GM18502 (cell line): Measurements from ENCODE around the gene OR2T12.
"Not testable (repeated sequence)": the region's sequence is repeated elsewhere in the genome, so short reads cannot be mapped to it uniquely, and the experiment has no call there.

ENCODE experiments used
- ATAC-seq: cut with Tn5 transposase; IDR thresholded peaks from one replicate; pipeline ENCODE4 v1.9.1; 2021; ENCODE audit warnings: mild to moderate bottlenecking; ENCODE audit not compliant: unreplicated experiment, poor library complexity

Gene OR2T12, protein sequence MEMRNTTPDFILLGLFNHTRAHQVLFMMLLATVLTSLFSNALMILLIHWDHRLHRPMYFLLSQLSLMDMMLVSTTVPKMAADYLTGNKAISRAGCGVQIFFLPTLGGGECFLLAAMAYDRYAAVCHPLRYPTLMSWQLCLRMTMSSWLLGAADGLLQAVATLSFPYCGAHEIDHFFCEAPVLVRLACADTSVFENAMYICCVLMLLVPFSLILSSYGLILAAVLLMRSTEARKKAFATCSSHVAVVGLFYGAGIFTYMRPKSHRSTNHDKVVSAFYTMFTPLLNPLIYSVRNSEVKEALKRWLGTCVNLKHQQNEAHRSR

DNA sequence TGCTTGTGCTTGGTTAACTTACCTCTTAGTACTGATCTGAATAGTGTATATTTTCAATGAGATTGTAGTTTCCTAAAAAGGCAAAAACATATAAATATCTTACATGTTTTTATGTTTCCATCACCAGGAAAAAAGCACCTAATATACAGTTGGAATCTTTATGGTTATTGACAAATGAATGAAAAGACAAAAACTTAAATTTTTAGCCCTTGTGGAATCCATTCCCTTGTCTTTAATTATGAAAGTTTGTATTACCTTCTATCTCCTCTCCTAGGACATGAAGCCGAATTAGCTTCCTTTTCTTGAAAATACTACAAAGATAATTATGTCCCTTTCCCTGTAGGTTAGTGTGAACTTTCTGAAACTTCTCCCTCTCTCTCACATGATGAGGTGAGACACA is at the start of gene OR2T12:
Gene OR2T12 (minus strand): TSS at position 101 of the 400 bp plus-strand sequence. CDS start 7,846 bp downstream, outside the sequence.
- ATAC-seq, result no peak

DNA sequence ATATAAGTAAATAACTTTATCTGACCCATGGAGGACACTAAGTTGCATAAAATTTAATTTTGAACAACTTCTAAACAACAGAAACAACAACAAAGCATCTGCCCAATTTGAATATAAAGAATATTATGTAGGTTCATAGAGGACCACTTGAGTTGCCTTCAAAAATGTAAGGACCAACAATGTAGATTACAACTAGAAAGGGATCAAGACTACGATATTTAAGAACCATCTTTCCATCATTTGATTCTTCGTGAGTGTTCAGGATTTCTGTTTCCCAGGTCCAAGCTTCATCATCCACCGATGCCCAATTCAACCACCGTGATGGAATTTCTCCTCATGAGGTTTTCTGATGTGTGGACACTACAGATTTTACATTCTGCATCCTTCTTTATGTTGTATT is 45.3 kb upstream of the OR2T12 start, which contains the start of gene OR14C36:
Gene OR14C36 (plus strand): TSS at position 301 of the 400 bp plus-strand sequence. CDS start 0 bp downstream, at position 301.
- no peak for ATAC-seq

DNA sequence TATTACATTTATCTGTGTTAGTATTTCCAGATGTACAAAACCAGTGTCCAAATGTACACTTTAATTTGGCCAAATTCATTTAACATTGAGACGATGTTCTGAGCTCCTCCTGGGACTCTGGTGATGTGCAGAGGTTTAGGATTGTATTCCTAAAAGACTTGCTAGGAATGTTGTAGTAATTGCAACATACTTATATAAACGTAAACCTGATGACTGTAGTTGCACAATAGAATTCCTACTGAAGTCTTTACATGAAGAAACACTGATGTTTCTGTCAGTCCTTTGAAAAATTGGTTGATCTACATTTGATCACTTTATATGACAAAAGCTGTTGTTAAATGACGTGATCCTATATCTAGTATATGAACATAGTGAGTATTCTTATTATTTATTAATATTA is 40.2 kb upstream of the OR2T12 start:
- no peak for ATAC-seq

DNA sequence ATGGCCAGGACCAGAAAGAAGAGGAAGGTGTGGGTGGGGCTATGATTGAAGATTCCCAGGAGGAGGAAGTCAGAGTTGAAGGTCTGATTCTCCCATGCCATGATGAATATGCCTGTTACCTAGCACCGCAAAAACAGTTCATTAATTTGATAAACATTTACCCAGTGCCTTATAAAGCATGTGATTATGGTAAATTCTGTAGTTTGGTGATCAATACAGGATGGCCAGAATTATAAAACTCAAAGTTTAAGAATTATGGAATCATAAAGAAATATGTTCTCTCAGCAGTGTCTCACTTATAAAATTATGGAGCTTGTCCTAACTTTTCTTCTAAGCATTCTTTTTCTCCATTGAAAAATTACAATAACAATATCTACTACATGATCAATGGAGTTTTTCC is 21.2 kb upstream of the OR2T12 start, which contains the start of gene OR2M7:
Gene OR2M7 (minus strand): TSS at position 101 of the 400 bp plus-strand sequence. CDS start 0 bp downstream, at position 101.
- no peak for ATAC-seq

DNA sequence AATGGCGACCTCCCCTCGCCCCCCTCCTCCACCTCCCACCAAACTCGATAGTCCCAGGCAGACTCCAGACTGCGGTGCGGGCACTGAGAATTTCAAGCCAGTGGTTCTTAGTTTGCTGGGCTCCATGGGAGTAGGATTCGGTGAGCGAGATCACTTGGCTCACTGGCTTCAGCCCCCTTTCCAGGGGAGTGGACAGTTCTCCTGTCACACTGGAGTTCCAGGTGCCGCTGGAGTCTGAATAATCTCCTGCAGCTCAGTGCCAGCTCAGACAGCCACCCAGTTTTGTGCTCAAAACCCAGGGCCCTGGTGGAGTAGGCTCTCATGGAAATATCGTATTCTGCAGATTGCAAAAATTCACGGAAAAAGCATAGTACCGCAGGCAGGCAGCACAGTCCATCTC is 13.6 kb upstream of the OR2T12 start:
- ATAC-seq, result no peak

DNA sequence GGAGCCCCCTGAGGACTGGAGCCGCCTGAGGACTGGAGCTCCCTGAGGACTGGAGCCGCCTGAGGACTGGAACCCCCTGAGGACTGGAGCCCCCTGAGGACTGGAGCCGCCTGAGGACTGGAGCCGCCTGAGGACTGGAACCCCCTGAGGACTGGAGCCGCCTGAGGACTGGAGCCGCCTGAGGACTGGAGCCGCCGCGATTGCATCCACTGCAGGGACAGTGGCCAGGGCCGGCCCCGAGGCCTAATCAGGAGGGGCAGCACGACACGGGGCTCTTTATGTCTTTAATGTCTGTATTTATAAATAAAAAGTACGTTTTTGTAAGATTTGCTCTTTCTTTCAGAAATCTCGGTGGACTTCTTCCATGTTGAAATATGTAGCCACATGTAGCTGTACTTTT is 3.5 kb upstream of the OR2T12 start:
- ATAC-seq, result not testable (repeated sequence)

DNA sequence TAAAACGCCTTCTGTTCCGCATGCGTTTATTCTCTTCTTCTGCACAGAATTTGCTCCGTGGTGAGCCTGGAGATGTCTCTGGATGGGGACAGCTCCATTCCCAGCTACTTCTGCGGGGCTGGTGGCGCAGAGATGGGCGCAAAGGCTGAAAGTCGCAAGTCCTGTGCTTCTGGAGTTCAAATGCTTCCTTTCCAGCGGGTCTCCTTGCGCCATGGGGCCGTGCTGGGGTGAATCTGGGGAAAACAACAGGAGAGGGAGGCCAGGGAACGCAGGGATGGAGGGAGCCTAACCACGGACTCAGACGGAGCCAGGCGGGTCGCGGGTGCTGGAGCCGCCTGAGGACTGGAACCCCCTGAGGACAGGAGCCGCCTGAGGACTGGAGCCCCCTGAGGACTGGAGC is 2.9 kb upstream of the OR2T12 start:
- no peak for ATAC-seq

DNA sequence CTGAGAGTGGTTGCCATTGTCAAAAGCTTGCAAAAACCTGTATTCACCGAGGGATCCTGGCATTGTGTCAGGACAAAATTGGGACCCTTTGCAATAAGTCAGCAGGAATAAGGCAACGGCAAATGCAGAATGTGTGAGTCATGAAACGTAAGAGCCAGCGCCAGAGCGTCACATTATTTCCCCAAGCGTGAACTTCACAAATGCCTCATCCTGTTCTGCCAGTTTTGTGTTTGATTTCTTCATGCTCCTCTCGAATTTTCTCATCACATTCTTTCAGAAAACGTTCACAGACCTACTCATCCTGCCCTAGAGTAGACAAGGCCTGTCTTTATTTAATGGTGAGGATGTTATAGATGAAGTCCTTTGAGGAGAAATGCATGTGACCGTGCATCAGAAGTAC is 2.4 kb upstream of the OR2T12 start:
- not testable (repeated sequence) for ATAC-seq

DNA sequence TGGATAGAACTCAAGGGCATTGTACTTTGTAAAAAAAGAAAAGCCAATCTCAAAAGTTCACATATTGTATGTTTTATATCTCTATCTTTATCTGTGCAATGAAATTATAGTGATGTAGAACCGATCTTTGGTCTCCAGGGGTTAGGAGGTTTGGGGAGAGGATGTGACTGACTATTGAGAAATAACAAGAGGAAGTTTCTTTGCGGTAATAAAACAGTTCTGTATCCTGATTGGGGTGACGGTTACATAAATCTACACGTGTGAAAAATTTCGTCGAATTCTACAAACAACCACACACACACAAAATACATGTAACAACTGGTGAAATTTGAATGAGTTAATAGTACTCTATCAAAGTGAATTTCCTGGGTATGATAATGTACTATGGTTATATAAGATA is 14.8 kb downstream of the OR2T12 start:
- no peak for ATAC-seq

DNA sequence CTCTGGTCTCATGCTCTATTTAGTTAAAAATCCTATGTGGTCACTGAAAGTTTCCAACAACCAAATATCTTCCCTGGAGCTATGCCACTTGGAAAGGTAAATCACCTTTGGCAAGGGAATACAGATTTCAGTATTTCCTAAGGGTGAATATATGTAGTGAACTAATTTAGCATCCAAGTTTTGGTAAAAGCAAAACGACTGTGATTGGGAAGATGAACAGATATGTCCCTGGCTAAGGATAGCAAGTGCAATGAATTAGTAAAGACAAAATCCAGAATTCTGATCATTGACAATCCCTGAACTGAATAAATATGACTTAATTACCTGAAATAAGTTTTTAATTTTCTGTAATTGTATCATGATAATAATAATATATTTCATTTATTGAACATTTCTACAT is 25.3 kb downstream of the OR2T12 start, which contains the start of gene OR2T33:
Gene OR2T33 (minus strand): TSS at position 101 of the 400 bp plus-strand sequence. CDS start 4,162 bp downstream, outside the sequence.
- ATAC-seq, result no peak

DNA sequence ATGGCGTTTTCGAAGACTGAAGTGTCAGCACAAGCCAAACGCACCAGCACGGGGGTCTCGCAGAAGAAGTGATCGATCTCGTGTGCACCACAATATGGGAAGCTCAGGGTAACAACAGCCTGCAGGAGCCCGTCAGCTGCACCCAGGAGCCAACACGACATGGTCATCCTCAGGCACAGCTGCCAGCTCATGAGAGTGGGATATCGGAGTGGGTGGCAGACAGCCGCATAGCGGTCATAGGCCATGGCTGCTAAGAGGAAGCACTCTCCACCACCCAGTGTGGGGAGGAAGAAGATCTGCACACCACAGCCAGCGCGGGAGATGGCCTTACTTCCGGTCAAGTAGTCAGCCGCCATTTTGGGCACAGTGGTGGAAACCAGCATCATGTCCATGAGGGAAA is 30.0 kb downstream of the OR2T12 start:
- not testable (repeated sequence) for ATAC-seq

DNA sequence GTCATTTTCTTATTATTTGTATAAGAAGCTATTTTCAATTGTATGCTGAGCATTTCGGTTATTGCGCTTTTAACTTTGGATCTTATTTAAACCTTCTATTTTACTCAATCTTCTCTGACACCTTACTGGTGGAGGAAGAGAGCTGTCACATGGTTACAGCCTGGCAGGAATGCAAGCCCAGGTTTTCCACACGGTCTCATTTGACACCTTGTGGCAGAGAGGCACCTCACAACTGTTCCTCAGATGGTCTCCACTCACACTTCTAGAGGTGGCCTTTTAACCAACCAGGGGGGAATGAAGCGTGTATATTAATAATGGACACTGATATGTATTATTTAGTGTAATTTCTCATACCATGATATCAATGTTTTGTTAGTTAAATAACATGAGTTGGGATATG is 35.0 kb downstream of the OR2T12 start:
- ATAC-seq, result no peak

DNA sequence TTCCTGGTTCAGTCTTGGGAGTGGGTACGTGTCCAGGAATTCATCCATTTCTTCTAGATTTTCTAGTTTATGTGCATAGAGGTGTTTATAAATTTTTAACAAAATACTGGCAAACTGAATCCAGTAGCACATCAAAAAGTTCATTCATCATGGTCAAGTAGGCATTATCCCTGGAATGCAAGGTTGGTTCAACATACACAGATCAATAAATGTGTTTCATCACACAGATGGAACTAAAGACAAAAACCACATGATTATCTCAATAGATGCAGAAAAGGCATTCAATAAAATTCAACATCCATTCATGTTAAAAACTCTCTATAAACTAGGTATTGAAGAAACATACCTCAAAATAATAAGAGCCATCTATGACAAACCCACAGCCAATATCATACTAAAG is 43.9 kb downstream of the OR2T12 start:
- not testable (repeated sequence) for ATAC-seq

DNA sequence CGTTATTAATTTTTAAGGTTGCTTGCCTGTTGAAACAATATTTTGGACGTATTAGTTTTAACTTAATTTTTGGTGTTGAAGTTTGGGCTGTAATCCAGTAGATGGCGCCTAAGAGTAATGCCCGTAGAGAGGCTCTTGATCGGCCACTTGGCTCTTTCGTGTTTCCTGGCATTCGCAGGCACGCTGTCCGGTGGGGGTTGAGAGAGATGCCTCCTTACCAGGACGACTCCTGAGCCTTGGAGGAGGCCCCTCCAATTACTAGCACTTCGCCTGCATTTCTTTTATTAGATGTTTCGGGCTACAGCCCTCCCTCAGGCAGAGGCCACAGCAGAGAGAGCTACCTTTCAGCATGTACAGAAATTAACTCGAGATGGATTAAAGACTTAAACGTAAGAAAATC is 60.0 kb downstream of the OR2T12 start:
- ATAC-seq, result peak; percentile 81
